ENCODE data around the gene PROKR1.

PROKR1 gene

GRCh38 chr2:68632021-68632420 is 11.4 kb upstream of the PROKR1 start:
- TF ChIP-seq ZFX (IDR thresholded peaks at IDR 0.05; ENCODE audit: borderline replicate concordance) = no peak
- TF ChIP-seq, protein P1, sequence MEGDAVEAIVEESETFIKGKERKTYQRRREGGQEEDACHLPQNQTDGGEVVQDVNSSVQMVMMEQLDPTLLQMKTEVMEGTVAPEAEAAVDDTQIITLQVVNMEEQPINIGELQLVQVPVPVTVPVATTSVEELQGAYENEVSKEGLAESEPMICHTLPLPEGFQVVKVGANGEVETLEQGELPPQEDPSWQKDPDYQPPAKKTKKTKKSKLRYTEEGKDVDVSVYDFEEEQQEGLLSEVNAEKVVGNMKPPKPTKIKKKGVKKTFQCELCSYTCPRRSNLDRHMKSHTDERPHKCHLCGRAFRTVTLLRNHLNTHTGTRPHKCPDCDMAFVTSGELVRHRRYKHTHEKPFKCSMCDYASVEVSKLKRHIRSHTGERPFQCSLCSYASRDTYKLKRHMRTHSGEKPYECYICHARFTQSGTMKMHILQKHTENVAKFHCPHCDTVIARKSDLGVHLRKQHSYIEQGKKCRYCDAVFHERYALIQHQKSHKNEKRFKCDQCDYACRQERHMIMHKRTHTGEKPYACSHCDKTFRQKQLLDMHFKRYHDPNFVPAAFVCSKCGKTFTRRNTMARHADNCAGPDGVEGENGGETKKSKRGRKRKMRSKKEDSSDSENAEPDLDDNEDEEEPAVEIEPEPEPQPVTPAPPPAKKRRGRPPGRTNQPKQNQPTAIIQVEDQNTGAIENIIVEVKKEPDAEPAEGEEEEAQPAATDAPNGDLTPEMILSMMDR (IDR thresholded peaks at IDR 0.05) = no peak

GRCh38 chr2:68637047-68637446 is 6.3 kb upstream of the PROKR1 start:
- no peak overlapping the region for H3K27ac ChIP-seq
- TF ChIP-seq ZFX (IDR thresholded peaks at IDR 0.05; ENCODE audit: borderline replicate concordance) = no peak
- TF ChIP-seq, protein P1 (IDR thresholded peaks at IDR 0.05) = no peak

More at GRCh38 chr2:68632021-68632420, 11.4 kb upstream of the PROKR1 start:
- H3K27ac ChIP-seq = no peak overlapping the region

- H3K27ac ChIP-seq = no peak overlapping the region
- TF ChIP-seq, protein P1 (IDR thresholded peaks at IDR 0.05) = no peak
- TF ChIP-seq ZFX (IDR thresholded peaks at IDR 0.05; ENCODE audit: borderline replicate concordance) = no peak
These were observed 601 bp downstream of the PROKR1 start for GRCh38 chr2:68643874-68644485.

- TF ChIP-seq, protein P1 (IDR thresholded peaks at IDR 0.05) = no peak
- TF ChIP-seq ZFX (IDR thresholded peaks at IDR 0.05; ENCODE audit: borderline replicate concordance) = no peak
These were observed 2.1 kb downstream of the PROKR1 start for GRCh38 chr2:68645523-68645922.

GRCh38 chr2:68646303-68646702 is 2.9 kb downstream of the PROKR1 start:
- no peak for TF ChIP-seq ZFX (IDR thresholded peaks at IDR 0.05; ENCODE audit: borderline replicate concordance)
- TF ChIP-seq, protein P1 (IDR thresholded peaks at IDR 0.05) = peak; percentile 46
- no peak overlapping the region for H3K27ac ChIP-seq

More at GRCh38 chr2:68645523-68645922, 2.1 kb downstream of the PROKR1 start:
- H3K27ac ChIP-seq = no peak overlapping the region

GRCh38 chr2:68650645-68651044 is 7.3 kb downstream of the PROKR1 start:
- no peak overlapping the region for H3K27ac ChIP-seq
- no peak for TF ChIP-seq ZFX (IDR thresholded peaks at IDR 0.05; ENCODE audit: borderline replicate concordance)
- TF ChIP-seq, protein P1 (IDR thresholded peaks at IDR 0.05) = no peak

DNA sequence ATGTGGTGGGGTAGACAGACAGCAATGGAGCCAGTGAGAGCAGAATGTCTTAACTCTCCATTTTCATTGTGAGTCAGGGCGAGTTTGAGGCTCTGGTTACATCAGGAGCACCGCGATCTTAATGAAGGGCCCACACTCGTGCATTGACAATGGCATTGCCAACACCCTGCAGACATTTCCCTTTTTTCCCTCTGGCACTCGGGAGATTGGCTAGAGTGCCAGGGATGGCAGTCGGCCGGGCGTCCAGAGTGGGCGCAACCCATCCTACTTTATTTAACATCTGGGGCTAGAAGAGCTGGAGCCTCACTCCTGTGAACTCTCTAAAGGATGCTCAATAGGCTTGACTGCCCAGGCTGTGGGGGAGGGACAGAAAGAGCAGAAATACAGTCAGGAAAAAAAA is 9.7 kb downstream of the PROKR1 start:
- H3K27ac ChIP-seq = no peak overlapping the region
- TF ChIP-seq ZFX (IDR thresholded peaks at IDR 0.05; ENCODE audit: borderline replicate concordance) = no peak
- TF ChIP-seq, protein P1 (IDR thresholded peaks at IDR 0.05) = no peak
